Measurements from ENCODE around the gene RAB3B.
"Not testable (repeated sequence)": the region's sequence is repeated elsewhere in the genome, so short reads cannot be mapped to it uniquely, and the experiment has no call there.

- TF ChIP-seq CTCF (IDR thresholded peaks at IDR 0.05; ENCODE audit: low read depth, low read length); EZH2phosphoT487 (IDR thresholded peaks at IDR 0.05; ENCODE audit: low read depth): not testable (repeated sequence)
Observed at GRCh38 chr1:51873270-51873669, 117.2 kb downstream of the RAB3B start.

Data from OCI-LY3 (cell line).